OCI-LY7 (cell line): ENCODE data around the gene ELAVL2. TPM values are rescaled to one million over a fixed set of nuclear protein-coding genes. Genes with fewer than 3 reads are reported as not detected.

Experiments used
- BruUV-seq: library from RNA; stranded (reverse); fragments of 400-500 nt; replicated peaks from 2 replicates; lab custom pipeline; 2021; lab: Mats Ljungman, UMichigan
- CTCF ChIA-PET: fragments of 300-600 bp; sonication (Branson Sonifier 250); formaldehyde crosslinking; loops from one replicate; lab custom pipeline; 2022; ENCODE audit warnings: antibody characterized with exemption; ENCODE audit not compliant: unreplicated experiment; lab: Charles Lee
- POLR2A ChIA-PET: fragments of 300-600 bp; sonication (Branson Sonifier 250); formaldehyde crosslinking; loops from one replicate; lab custom pipeline; 2022; ENCODE audit warnings: antibody characterized with exemption; lab: Charles Lee
- DNase-seq: peaks from one replicate; pipeline ENCODE4 v3.0.0-alpha.2; 2015; ENCODE audit warnings: low spot score
- H2AFZ ChIP-seq: fragments of 200-600 bp; sonication (generic), shearing (Covaris generic); 2 replicates; pipeline ENCODE4 v1.6.1; 2014; ENCODE audit warnings: mild to moderate bottlenecking, antibody characterized with exemption, low read length, moderate library complexity
- H3K27ac ChIP-seq: fragments of 200-600 bp; sonication (generic); 2 replicates; pipeline ENCODE4 v1.5.1; 2014; ENCODE audit warnings: mixed run types, low read depth, mild to moderate bottlenecking, moderate library complexity, low read length, inconsistent platforms; ENCODE audit not compliant: poor library complexity, severe bottlenecking
- H3K36me3 ChIP-seq: fragments of 200-600 bp; sonication (generic); 2 replicates; pipeline ENCODE4 v1.6.1; 2014; ENCODE audit warnings: mild to moderate bottlenecking, antibody characterized with exemption, low read length, moderate library complexity, mixed read lengths; ENCODE audit not compliant: insufficient read depth
- H3K4me1 ChIP-seq: fragments of 200-600 bp; sonication (generic); 2 replicates; pipeline ENCODE4 v1.5.1; 2014; ENCODE audit warnings: mild to moderate bottlenecking, low read length; ENCODE audit not compliant: insufficient read depth, poor library complexity, severe bottlenecking
- H3K4me2 ChIP-seq: fragments of 200-600 bp; sonication (generic); 2 replicates; pipeline ENCODE4 v1.6.1; 2014; ENCODE audit warnings: mild to moderate bottlenecking, low read length
- H3K4me3 ChIP-seq: fragments of 200-600 bp; sonication (generic); 2 replicates; pipeline ENCODE4 v1.5.1; 2014; ENCODE audit warnings: mild to moderate bottlenecking, low read depth, low read length; ENCODE audit not compliant: poor library complexity, severe bottlenecking
- H3K79me2 ChIP-seq: fragments of 200-600 bp; sonication (generic); 2 replicates; pipeline ENCODE4 v1.6.1; 2016; ENCODE audit warnings: low read depth, mild to moderate bottlenecking, low read length, moderate library complexity, mixed read lengths; ENCODE audit not compliant: insufficient read depth
- H3K9me2 ChIP-seq: fragments of 200-600 bp; sonication (generic); 2 replicates; pipeline ENCODE4 v1.6.1; 2016; ENCODE audit warnings: mild to moderate bottlenecking, low read length, mixed read lengths; ENCODE audit not compliant: insufficient read depth
- H3K9me3 ChIP-seq: fragments of 200-600 bp; sonication (generic); 2 replicates; pipeline ENCODE4 v1.6.1; 2014; ENCODE audit warnings: mild to moderate bottlenecking, mixed run types, low read length, mixed read lengths
- H4K20me1 ChIP-seq: fragments of 200-600 bp; sonication (generic); 2 replicates; pipeline ENCODE4 v1.6.1; 2014; ENCODE audit warnings: mild to moderate bottlenecking, antibody characterized with exemption, low read length, moderate library complexity, mixed read lengths; ENCODE audit not compliant: insufficient read depth
- CTCF ChIP-seq: fragments of 200-600 bp; sonication (generic); conservative IDR thresholded peaks from 2 replicates; pipeline ENCODE4 v1.5.1; 2014; ENCODE audit warnings: mild to moderate bottlenecking, antibody characterized with exemption, low read length, moderate library complexity, mixed read lengths
- EZH2phosphoT487 ChIP-seq: fragments of 200-600 bp; sonication (generic); IDR thresholded peaks from 2 replicates; pipeline ENCODE4 v1.6.1; 2018; ENCODE audit warnings: low read depth, borderline replicate concordance, mild to moderate bottlenecking, mixed run types, antibody characterized with exemption, low read length, moderate library complexity, mixed read lengths
- intact Hi-C: fragments of 100-400 bp; cut with micrococcal nuclease; formaldehyde crosslinking; loops from one replicate; pipeline ENCODE4 v1.10.0; 2022; ENCODE audit not compliant: unreplicated experiment
- total RNA-seq, 2 experiments: library from RNA; depleted of rRNA in 1 of 2; stranded (reverse); fragments of >200 nt in 1 of 2; shearing (Covaris generic) in 1 of 2; gene quantifications; 2 replicates each; pipeline ENCODE4 v1.2.3, GENCODE V29; 2014 to 2022

ELAVL2 gene
- total RNA-seq, 2 experiments from 2014 or later: not detected

- no peaks in the 10 kb centered on the region for H3K79me2 ChIP-seq
- no peaks in the 10 kb centered on the region for H3K4me1 ChIP-seq
- TF ChIP-seq CTCF (no peak), EZH2phosphoT487 (no peak)
- POLR2A ChIA-PET: no interaction called here
- DNase-seq: no peak
- no peaks in the 10 kb centered on the region for H3K36me3 ChIP-seq
- H2AFZ ChIP-seq: no peak overlapping the region
- intact Hi-C loops: no loop called here
- H4K20me1 ChIP-seq: no peaks in the 10 kb centered on the region
- no peak overlapping the region for H3K27ac ChIP-seq
- no TSS peak for BruUV-seq
- no peaks in the 10 kb centered on the region for H3K9me3 ChIP-seq
- H3K9me2 ChIP-seq: no peaks in the 10 kb centered on the region
- CTCF ChIA-PET: no interaction called here
- H3K4me2 ChIP-seq: no peak overlapping the region
- no peak overlapping the region for H3K4me3 ChIP-seq
Measured at GRCh38 chr9:23811633-23812032, 14.4 kb downstream of the ELAVL2 start.

DNA sequence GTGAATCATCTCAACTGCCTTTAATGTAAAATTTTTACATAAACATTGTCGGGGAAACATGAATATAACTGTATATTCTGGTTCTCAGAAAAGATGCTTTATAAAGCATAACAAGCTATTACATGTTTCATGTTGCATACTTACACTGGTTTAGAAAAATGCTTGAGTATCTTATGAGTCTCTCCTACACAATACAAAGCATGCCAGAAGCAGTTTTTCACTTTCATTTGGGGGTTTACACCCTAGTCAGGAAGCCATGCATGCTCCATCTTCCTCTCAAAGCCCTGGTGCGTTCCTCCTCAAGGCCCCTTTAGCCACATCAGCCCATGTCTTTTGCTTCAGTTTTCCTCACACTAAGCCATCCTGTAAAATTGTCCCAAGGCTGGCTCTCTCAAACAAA lies 22.8 kb downstream of the ELAVL2 start:
- CTCF ChIA-PET: no interaction called here
- Histone ChIP-seq H3K27ac (no peak overlapping the region), H3K4me1 (no peaks in the 10 kb centered on the region), H2AFZ (no peak overlapping the region), H3K79me2 (no peaks in the 10 kb centered on the region), H3K9me3 (no peaks in the 10 kb centered on the region), H3K4me3 (no peak overlapping the region), H4K20me1 (no peaks in the 10 kb centered on the region), H3K9me2 (no peaks in the 10 kb centered on the region), H3K4me2 (no peak overlapping the region), H3K36me3 (no peaks in the 10 kb centered on the region)
- DNase-seq: no peak
- intact Hi-C loops: no loop called here
- TF ChIP-seq EZH2phosphoT487 (no peak), CTCF (no peak)
- POLR2A ChIA-PET: no interaction called here
- BruUV-seq: no TSS peak

DNA sequence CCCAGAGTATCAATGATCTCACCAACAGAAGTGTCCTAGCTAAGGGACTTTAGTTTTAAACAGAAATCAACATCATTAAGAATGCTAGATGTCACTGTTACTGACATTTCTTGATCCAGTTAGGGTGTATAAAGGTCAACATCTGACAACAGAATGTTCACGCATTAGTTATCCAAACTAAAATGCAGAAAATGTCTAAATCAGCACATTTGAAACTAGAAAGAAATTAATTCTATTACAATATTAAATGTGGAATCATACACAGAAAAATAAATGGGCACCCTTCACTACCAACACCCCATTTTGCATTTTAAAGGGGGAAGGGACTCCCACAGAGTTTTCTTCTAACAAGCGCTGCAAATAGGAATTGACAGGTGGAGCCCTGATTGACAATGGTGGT lies 24.5 kb downstream of the ELAVL2 start:
- H2AFZ ChIP-seq: no peak overlapping the region
- no peaks in the 10 kb centered on the region for H3K9me3 ChIP-seq
- DNase-seq: no peak
- ChIA-PET CTCF (no interaction called here), POLR2A (no interaction called here)
- H3K4me1 ChIP-seq: no peaks in the 10 kb centered on the region
- no peaks in the 10 kb centered on the region for H3K36me3 ChIP-seq
- no peak for TF ChIP-seq EZH2phosphoT487
- TF ChIP-seq CTCF: no peak
- no peak overlapping the region for H3K4me3 ChIP-seq
- H3K79me2 ChIP-seq: no peaks in the 10 kb centered on the region
- no peak overlapping the region for H3K27ac ChIP-seq
- no peaks in the 10 kb centered on the region for H3K9me2 ChIP-seq
- no peak overlapping the region for H3K4me2 ChIP-seq
- BruUV-seq: no TSS peak
- no peaks in the 10 kb centered on the region for H4K20me1 ChIP-seq
- intact Hi-C loops: no loop called here
